Lung (tissue), 12 donors: ENCODE measurements around the gene SMOC1. TPM values are rescaled to one million over a fixed set of nuclear protein-coding genes. Genes with fewer than 3 reads are reported as not detected.
A peak's percentile ranks its signal among the peaks of the same experiment; 100 is the strongest.

ENCODE experiments used
- ATAC-seq: fragments of 200-7000 bp; cut with Tn5 transposase; one replicate; pipeline ENCODE4 v1.9.1; 2020; ENCODE audit warnings: moderate number of reproducible peaks; ENCODE audit not compliant: insufficient read depth, low FRiP score
- DNase-seq, 3 donors: peaks; one replicate each; pipeline ENCODE4 v3.0.0-alpha.2; 2013 to 2017
- H3K27ac ChIP-seq, 2 donors: one replicate each; pipeline ENCODE4 v1.5.1; 2013; ENCODE audit warnings: mild to moderate bottlenecking in 2 of 2, moderate library complexity in 2 of 2, control low read depth in 1 of 2, inconsistent platforms in 1 of 2, low read depth in 1 of 2, low read length in 1 of 2
- H3K27me3 ChIP-seq, 3 donors: one replicate each; pipeline ENCODE4 v1.5.1; 2013; ENCODE audit warnings: low read length in 2 of 3; ENCODE audit not compliant: control insufficient read depth in 3 of 3, insufficient read depth in 3 of 3
- H3K36me3 ChIP-seq, 4 donors: one replicate each; pipeline ENCODE4 v1.5.1; 2013; ENCODE audit warnings: low read length in 4 of 4, mild to moderate bottlenecking in 1 of 4, moderate library complexity in 1 of 4; ENCODE audit not compliant: control insufficient read depth in 4 of 4, insufficient read depth in 4 of 4
- H3K4me1 ChIP-seq, 5 donors: one replicate each; pipeline ENCODE4 v1.5.1; 2013; ENCODE audit warnings: low read length in 5 of 5, mild to moderate bottlenecking in 2 of 5, moderate library complexity in 1 of 5; ENCODE audit not compliant: control insufficient read depth in 5 of 5, insufficient read depth in 5 of 5
- H3K4me3 ChIP-seq: one replicate; pipeline ENCODE4 v1.5.1; 2013; ENCODE audit warnings: mild to moderate bottlenecking, control low read depth, moderate library complexity
- H3K9ac ChIP-seq, 2 donors: one replicate each; pipeline ENCODE4 v1.5.1; 2013; ENCODE audit warnings: low read length in 2 of 2, control low read depth in 1 of 2; ENCODE audit not compliant: insufficient read depth in 1 of 2
- H3K9me3 ChIP-seq, 4 donors: one replicate each; pipeline ENCODE4 v1.5.1; 2013; ENCODE audit warnings: low read length in 3 of 4, mild to moderate bottlenecking in 1 of 4, moderate library complexity in 1 of 4; ENCODE audit not compliant: control insufficient read depth in 4 of 4, insufficient read depth in 3 of 4
- CTCF ChIP-seq: IDR thresholded peaks from 2 replicates; pipeline ENCODE4 v1.5.1; 2012; ENCODE audit warnings: mild to moderate bottlenecking; ENCODE audit errors: control extremely low read depth, extremely low read depth
- WGBS, 2 donors: extraction: QIAGEN DNeasy Blood & Tissue Kit; methylation state at CpG; one replicate each; pipeline ENCODE4 v1.1.7; 2013; 5-methylcytosine and 5-hydroxymethylcytosine counted together
- polyA plus RNA-seq, 2 donors: library from polyadenylated mRNA; stranded (reverse); fragments of 200-250 nt; gene quantifications; one replicate each; pipeline ENCODE4 v1.2.1, GENCODE V29; 2013
- total RNA-seq, 2 donors: library from RNA; depleted of rRNA in 1 of 2; stranded (reverse); fragments of >200 nt in 1 of 2; gene quantifications; one replicate each; pipeline ENCODE4 v1.2.1, GENCODE V29; 2014 to 2021
- donor health status: control.
- donor health status: control.
- donor health status: Bipolar disorder and iron deficiency.
- donor health status: healthy.
- donor health status: DM: yes; HTN: yes; CAD: no.

Gene SMOC1
- total and polyA plus RNA-seq, 4 donors: 0.52 to 1.9 (median 1.1) TPM

- TF ChIP-seq CTCF: no peak
- H3K36me3 ChIP-seq: no peaks in the 10 kb centered on the region
- no peak overlapping the region for H3K9ac ChIP-seq
- whole genome bisulfite sequencing, 2 donors: 25% methylated on average over 2 of the region's 2 CpGs
- DNase-seq (peak in 2 of 3 donors; percentile 31 to 38), ATAC-seq (no peak)
- H3K27ac ChIP-seq: no peak overlapping the region
- peaks cover 0 to 3% (median 0%) of the 10 kb centered on the region in 4 donors for H3K9me3 ChIP-seq
- peaks cover 9 to 47% (median 37%) of the 10 kb centered on the region in 3 donors for H3K27me3 ChIP-seq
- H3K4me1 ChIP-seq: peaks cover 0 to 12% (median 4%) of the 10 kb centered on the region in 5 donors
- no peak overlapping the region for H3K4me3 ChIP-seq
Measured at GRCh38 chr14:69877492-69877891, 1.7 kb upstream of the SMOC1 start.

GRCh38 chr14:69878251-69878650 is 965 bp upstream of the SMOC1 start:
- no peak for ATAC-seq
- Histone ChIP-seq H3K36me3 (no peaks in the 10 kb centered on the region), H3K27me3 (peaks cover 9 to 47% (median 37%) of the 10 kb centered on the region in 3 donors), H3K4me1 (peaks cover 0 to 12% (median 4%) of the 10 kb centered on the region in 5 donors), H3K9me3 (peaks cover 0 to 3% (median 0%) of the 10 kb centered on the region in 4 donors), H3K4me3 (no peak overlapping the region), H3K27ac (no peak overlapping the region), H3K9ac (no peak overlapping the region)
- DNase-seq: no peak
- 89 to 92% methylated on average over 9 of the region's 9 CpGs for WGBS, 2 donors
- TF ChIP-seq CTCF: no peak

GRCh38 chr14:69880044-69880487 is 850 bp downstream of the SMOC1 start:
- peaks cover 0 to 12% (median 4%) of the 10 kb centered on the region in 5 donors for H3K4me1 ChIP-seq
- peaks cover 9 to 47% (median 41%) of the 10 kb centered on the region in 3 donors for H3K27me3 ChIP-seq
- WGBS, 2 donors: 7 to 8% methylated on average over 21 of the region's 21 CpGs
- TF ChIP-seq CTCF: no peak
- ATAC-seq: no peak
- no peak overlapping the region for H3K27ac ChIP-seq
- peak in 2 of 3 donors; percentile 13 to 18 for DNase-seq
- H3K36me3 ChIP-seq: no peaks in the 10 kb centered on the region
- H3K4me3 ChIP-seq: no peak overlapping the region
- H3K9ac ChIP-seq: no peak overlapping the region
- no peaks in the 10 kb centered on the region for H3K9me3 ChIP-seq

GRCh38 chr14:69880893-69881292 is 1.7 kb downstream of the SMOC1 start:
- ATAC-seq (no peak), DNase-seq (no peak)
- WGBS, 2 donors: 63 to 66% methylated on average over 5 of the region's 5 CpGs
- H3K27me3 ChIP-seq: peaks cover 9 to 47% (median 41%) of the 10 kb centered on the region in 3 donors
- no peak for TF ChIP-seq CTCF
- peaks cover 0 to 12% (median 4%) of the 10 kb centered on the region in 5 donors for H3K4me1 ChIP-seq
- H3K9ac ChIP-seq: no peak overlapping the region
- no peaks in the 10 kb centered on the region for H3K36me3 ChIP-seq
- H3K27ac ChIP-seq: no peak overlapping the region
- no peak overlapping the region for H3K4me3 ChIP-seq
- H3K9me3 ChIP-seq: no peaks in the 10 kb centered on the region
